ENCODE measurements around the gene PRR20G.

DNA sequence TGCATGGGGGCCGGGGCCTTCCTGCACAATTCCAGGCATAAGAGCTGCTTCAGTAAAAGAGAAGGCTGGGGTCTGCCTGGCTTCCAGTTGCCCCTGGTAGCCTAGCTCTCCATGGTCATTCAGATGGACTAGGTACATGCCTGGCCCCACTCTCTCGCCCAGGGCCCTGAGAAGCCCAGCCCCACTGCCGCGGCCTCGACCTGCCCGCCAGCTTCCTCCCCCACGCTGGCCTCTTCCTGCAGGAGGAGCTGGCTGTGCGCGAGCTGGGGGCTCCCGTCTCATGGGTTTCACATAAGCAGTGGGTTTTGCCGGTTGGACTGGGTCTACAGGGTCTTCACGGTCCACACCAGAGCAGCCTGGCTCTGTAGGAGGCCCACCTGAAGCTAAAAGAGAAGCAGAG, 3.6 kb downstream of the PRR20G start:
- TF ChIP-seq, protein P1, sequence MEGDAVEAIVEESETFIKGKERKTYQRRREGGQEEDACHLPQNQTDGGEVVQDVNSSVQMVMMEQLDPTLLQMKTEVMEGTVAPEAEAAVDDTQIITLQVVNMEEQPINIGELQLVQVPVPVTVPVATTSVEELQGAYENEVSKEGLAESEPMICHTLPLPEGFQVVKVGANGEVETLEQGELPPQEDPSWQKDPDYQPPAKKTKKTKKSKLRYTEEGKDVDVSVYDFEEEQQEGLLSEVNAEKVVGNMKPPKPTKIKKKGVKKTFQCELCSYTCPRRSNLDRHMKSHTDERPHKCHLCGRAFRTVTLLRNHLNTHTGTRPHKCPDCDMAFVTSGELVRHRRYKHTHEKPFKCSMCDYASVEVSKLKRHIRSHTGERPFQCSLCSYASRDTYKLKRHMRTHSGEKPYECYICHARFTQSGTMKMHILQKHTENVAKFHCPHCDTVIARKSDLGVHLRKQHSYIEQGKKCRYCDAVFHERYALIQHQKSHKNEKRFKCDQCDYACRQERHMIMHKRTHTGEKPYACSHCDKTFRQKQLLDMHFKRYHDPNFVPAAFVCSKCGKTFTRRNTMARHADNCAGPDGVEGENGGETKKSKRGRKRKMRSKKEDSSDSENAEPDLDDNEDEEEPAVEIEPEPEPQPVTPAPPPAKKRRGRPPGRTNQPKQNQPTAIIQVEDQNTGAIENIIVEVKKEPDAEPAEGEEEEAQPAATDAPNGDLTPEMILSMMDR (conservative IDR thresholded peaks at IDR 0.05; ENCODE audit: low read depth in 2 of 2), result no peak
- TF ChIP-seq, protein P2, sequence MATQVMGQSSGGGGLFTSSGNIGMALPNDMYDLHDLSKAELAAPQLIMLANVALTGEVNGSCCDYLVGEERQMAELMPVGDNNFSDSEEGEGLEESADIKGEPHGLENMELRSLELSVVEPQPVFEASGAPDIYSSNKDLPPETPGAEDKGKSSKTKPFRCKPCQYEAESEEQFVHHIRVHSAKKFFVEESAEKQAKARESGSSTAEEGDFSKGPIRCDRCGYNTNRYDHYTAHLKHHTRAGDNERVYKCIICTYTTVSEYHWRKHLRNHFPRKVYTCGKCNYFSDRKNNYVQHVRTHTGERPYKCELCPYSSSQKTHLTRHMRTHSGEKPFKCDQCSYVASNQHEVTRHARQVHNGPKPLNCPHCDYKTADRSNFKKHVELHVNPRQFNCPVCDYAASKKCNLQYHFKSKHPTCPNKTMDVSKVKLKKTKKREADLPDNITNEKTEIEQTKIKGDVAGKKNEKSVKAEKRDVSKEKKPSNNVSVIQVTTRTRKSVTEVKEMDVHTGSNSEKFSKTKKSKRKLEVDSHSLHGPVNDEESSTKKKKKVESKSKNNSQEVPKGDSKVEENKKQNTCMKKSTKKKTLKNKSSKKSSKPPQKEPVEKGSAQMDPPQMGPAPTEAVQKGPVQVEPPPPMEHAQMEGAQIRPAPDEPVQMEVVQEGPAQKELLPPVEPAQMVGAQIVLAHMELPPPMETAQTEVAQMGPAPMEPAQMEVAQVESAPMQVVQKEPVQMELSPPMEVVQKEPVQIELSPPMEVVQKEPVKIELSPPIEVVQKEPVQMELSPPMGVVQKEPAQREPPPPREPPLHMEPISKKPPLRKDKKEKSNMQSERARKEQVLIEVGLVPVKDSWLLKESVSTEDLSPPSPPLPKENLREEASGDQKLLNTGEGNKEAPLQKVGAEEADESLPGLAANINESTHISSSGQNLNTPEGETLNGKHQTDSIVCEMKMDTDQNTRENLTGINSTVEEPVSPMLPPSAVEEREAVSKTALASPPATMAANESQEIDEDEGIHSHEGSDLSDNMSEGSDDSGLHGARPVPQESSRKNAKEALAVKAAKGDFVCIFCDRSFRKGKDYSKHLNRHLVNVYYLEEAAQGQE (IDR thresholded peaks at IDR 0.05; ENCODE audit: unreplicated experiment), result no peak
- TF ChIP-seq POLR2AphosphoS5 (IDR thresholded peaks at IDR 0.05; ENCODE audit: low read depth), result no peak
- no peak for TF ChIP-seq CREB1 (CRISPR knock-in tag; IDR thresholded peaks at IDR 0.05; ENCODE audit: low read depth)
- TF ChIP-seq EZH2 (IDR thresholded peaks at IDR 0.05; ENCODE audit: low read depth, unreplicated experiment), result no peak

Measured in GM23338 (cell line).